ENCODE data around the gene SMYD4. TPM values are rescaled to one million over a fixed set of nuclear protein-coding genes. Genes with fewer than 3 reads are reported as not detected.
A peak's percentile ranks its signal among the peaks of the same experiment; 100 is the strongest.

The SMYD4 gene
- total RNA-seq, 1 donor, result 10.1 TPM

GRCh38 chr17:1870592-1870991 is 40.9 kb upstream of the SMYD4 start:
- H3K4me2 ChIP-seq (ENCODE audit: insufficient read depth, low read length), result no peak overlapping the region
- H3K79me2 ChIP-seq (ENCODE audit: insufficient read depth, low read length), result no peaks in the 10 kb centered on the region
- no peak for TF ChIP-seq CTCF (IDR thresholded peaks at IDR 0.05; ENCODE audit: extremely low read depth, low read depth, low read length)
- H3K27ac ChIP-seq (ENCODE audit: low read depth, low read length), result no peak overlapping the region
- no peaks in the 10 kb centered on the region for H3K4me1 ChIP-seq (ENCODE audit: insufficient read depth, low read length)
- H4K20me1 ChIP-seq (ENCODE audit: insufficient read depth, low read length), result no peaks in the 10 kb centered on the region
- H2AFZ ChIP-seq (ENCODE audit: low read length), result no peak overlapping the region
- peaks cover 20% of the 10 kb centered on the region for H3K36me3 ChIP-seq (ENCODE audit: insufficient read depth, low read length)
- no peak overlapping the region for H3K4me3 ChIP-seq (ENCODE audit: insufficient read depth, low read length)
- H3K9me3 ChIP-seq (ENCODE audit: low read depth, low read length), result no peaks in the 10 kb centered on the region
- H3K27me3 ChIP-seq (ENCODE audit: insufficient read depth, low read length), result no peaks in the 10 kb centered on the region
- DNase-seq (ENCODE audit: insufficient read length, low spot score, missing footprints), result no peak

GRCh38 chr17:1868090-1868489 is 38.4 kb upstream of the SMYD4 start:
- Histone ChIP-seq H3K36me3 (ENCODE audit: insufficient read depth, low read length) (peaks cover 13% of the 10 kb centered on the region), H4K20me1 (ENCODE audit: insufficient read depth, low read length) (no peaks in the 10 kb centered on the region), H3K9me3 (ENCODE audit: low read depth, low read length) (no peaks in the 10 kb centered on the region)

GRCh38 chr17:1867307-1867706 is 37.6 kb upstream of the SMYD4 start:
- H3K79me2 ChIP-seq (ENCODE audit: insufficient read depth, low read length), result no peaks in the 10 kb centered on the region
- no peak overlapping the region for H3K27ac ChIP-seq (ENCODE audit: low read depth, low read length)
- no peak overlapping the region for H2AFZ ChIP-seq (ENCODE audit: low read length)
- H3K9me3 ChIP-seq (ENCODE audit: low read depth, low read length), result no peaks in the 10 kb centered on the region
- TF ChIP-seq CTCF (IDR thresholded peaks at IDR 0.05; ENCODE audit: extremely low read depth, low read depth, low read length), result no peak
- H3K4me2 ChIP-seq (ENCODE audit: insufficient read depth, low read length), result no peak overlapping the region
- DNase-seq (ENCODE audit: insufficient read length, low spot score, missing footprints), result no peak
- no peaks in the 10 kb centered on the region for H3K27me3 ChIP-seq (ENCODE audit: insufficient read depth, low read length)
- no peaks in the 10 kb centered on the region for H3K4me1 ChIP-seq (ENCODE audit: insufficient read depth, low read length)
- H3K4me3 ChIP-seq (ENCODE audit: insufficient read depth, low read length), result no peak overlapping the region
- H4K20me1 ChIP-seq (ENCODE audit: insufficient read depth, low read length), result no peaks in the 10 kb centered on the region
- H3K36me3 ChIP-seq (ENCODE audit: insufficient read depth, low read length), result peaks cover 5% of the 10 kb centered on the region

More at GRCh38 chr17:1868090-1868489, 38.4 kb upstream of the SMYD4 start:
- DNase-seq (ENCODE audit: insufficient read length, low spot score, missing footprints), result no peak
- Histone ChIP-seq H3K27me3 (ENCODE audit: insufficient read depth, low read length) (no peaks in the 10 kb centered on the region), H3K27ac (ENCODE audit: low read depth, low read length) (no peak overlapping the region), H2AFZ (ENCODE audit: low read length) (no peak overlapping the region), H3K4me1 (ENCODE audit: insufficient read depth, low read length) (no peaks in the 10 kb centered on the region), H3K4me2 (ENCODE audit: insufficient read depth, low read length) (no peak overlapping the region), H3K4me3 (ENCODE audit: insufficient read depth, low read length) (no peak overlapping the region), H3K79me2 (ENCODE audit: insufficient read depth, low read length) (no peaks in the 10 kb centered on the region)
- no peak for TF ChIP-seq CTCF (IDR thresholded peaks at IDR 0.05; ENCODE audit: extremely low read depth, low read depth, low read length)

GRCh38 chr17:1865252-1866037 is 35.7 kb upstream of the SMYD4 start:
- Histone ChIP-seq H3K36me3 (ENCODE audit: insufficient read depth, low read length) (no peaks in the 10 kb centered on the region), H3K4me2 (ENCODE audit: insufficient read depth, low read length) (no peak overlapping the region), H3K4me3 (ENCODE audit: insufficient read depth, low read length) (no peak overlapping the region), H3K79me2 (ENCODE audit: insufficient read depth, low read length) (no peaks in the 10 kb centered on the region), H4K20me1 (ENCODE audit: insufficient read depth, low read length) (no peaks in the 10 kb centered on the region), H3K9me3 (ENCODE audit: low read depth, low read length) (no peaks in the 10 kb centered on the region), H3K27me3 (ENCODE audit: insufficient read depth, low read length) (no peaks in the 10 kb centered on the region), H3K27ac (ENCODE audit: low read depth, low read length) (no peak overlapping the region), H3K4me1 (ENCODE audit: insufficient read depth, low read length) (no peaks in the 10 kb centered on the region), H2AFZ (ENCODE audit: low read length) (no peak overlapping the region)
- peak; percentile 66 for TF ChIP-seq CTCF (IDR thresholded peaks at IDR 0.05; ENCODE audit: extremely low read depth, low read depth, low read length)
- peak; percentile 66 for DNase-seq (ENCODE audit: insufficient read length, low spot score, missing footprints)

Data from osteoblast (primary cell).